ENCODE results near the gene THEMIS2. TPM values are rescaled to one million over a fixed set of nuclear protein-coding genes. Genes with fewer than 3 reads are reported as not detected.
A peak's percentile ranks its signal among the peaks of the same experiment; 100 is the strongest.

The THEMIS2 gene
- total and polyA plus RNA-seq, 9 of the 15 experiments (the other 6 are each of a cell fraction or from before 2014, with no cell fraction given), result 2.3 to 12.7 (median 8.0) TPM

GRCh38 chr1:27878787-27879335, 6.5 kb downstream of the THEMIS2 start:
- BruUV-seq (replicated peaks), result no TSS peak
- Histone ChIP-seq H3K9ac (ENCODE audit: insufficient read depth in 1 of 2, low read depth in 2 of 2, low read length in 2 of 2) (peak overlapping the region in 1 of 2 experiments; percentile 69; a peak in 2 of 4 replicates), H3K27ac (ENCODE audit: extremely low read depth, low read depth, low read length) (no peak overlapping the region), H3K4me1 (replicated peaks in 1 of 2; ENCODE audit: control insufficient read depth in 2 of 2, insufficient read depth in 2 of 2, low read length in 2 of 2) (peaks cover 2 to 28% of the 10 kb centered on the region in 2 experiments; a peak in 3 of 5 replicates), H3K36me3 (ENCODE audit: control insufficient read depth, insufficient read depth, low read length) (peaks cover 13% of the 10 kb centered on the region; the same call in 2 of the 3 replicates), H2AFZ (ENCODE audit: low read depth, low read length) (no peak overlapping the region), H3K4me3 (no peak overlapping the region), H3K79me2 (ENCODE audit: control insufficient read depth, insufficient read depth, low read length) (no peaks in the 10 kb centered on the region), H4K20me1 (replicated peaks; ENCODE audit: control insufficient read depth, insufficient read depth, low read length) (no peaks in the 10 kb centered on the region), H3K4me2 (ENCODE audit: insufficient read depth, low read length) (no peak overlapping the region), H3K9me1 (ENCODE audit: control insufficient read depth, insufficient read depth, low read length) (no peaks in the 10 kb centered on the region), H3K9me3 (replicated peaks; ENCODE audit: control insufficient read depth, insufficient read depth, low read depth, low read length) (no peaks in the 10 kb centered on the region), H3K27me3 (ENCODE audit: control insufficient read depth in 2 of 2, insufficient read depth in 2 of 2, low read length in 2 of 2) (no peaks in the 10 kb centered on the region)
- ATAC-seq (no peak; the same call in 2 of the 3 replicates), DNase-seq (ENCODE audit: extremely low read depth in 1 of 4, low spot score in 3 of 4) (no peak), FAIRE-seq (peak; percentile 51)
- intact Hi-C loops (cut with micrococcal nuclease) (no loop called here), in situ Hi-C loops (cut with MboI) (no loop called here)
- 54% methylated on average over 5 of the region's 8 CpGs for WGBS (ENCODE audit: insufficient coverage, low coverage, missing lambda C conversion rate)
- ChIA-PET CTCF (ENCODE audit: low intra/inter-chr PET ratio) (no interaction called here), POLR2A (interaction anchor here (0.6 to 2.7 kb wide), 2 partner anchors 13 to 160 kb away, joined by 3 to 16 read pairs; no protein-coding TSS in a partner anchor)
- no peak for TF ChIP-seq DNMT1 (IDR thresholded peaks at IDR 0.05)
- TF ChIP-seq CHAMP1 (IDR thresholded peaks at IDR 0.05), result no peak
- no peak for TF ChIP-seq DPF2 (IDR thresholded peaks at IDR 0.05)
- no peak for TF ChIP-seq ZNF407 (IDR thresholded peaks at IDR 0.05; ENCODE audit: low read depth)
- no peak for TF ChIP-seq ZNF830 (CRISPR knock-in tag; IDR thresholded peaks at IDR 0.05)
- TF ChIP-seq ZNF586 (CRISPR knock-in tag; conservative IDR thresholded peaks at IDR 0.05), result no peak
- no peak for TF ChIP-seq TEAD4 (IDR thresholded peaks at IDR 0.05; ENCODE audit: low read length)
- TF ChIP-seq TEAD4 (CRISPR knock-in tag; IDR thresholded peaks at IDR 0.05; ENCODE audit: borderline replicate concordance), result no peak
